Measurements from ENCODE around the gene GPRIN1.
A peak's percentile ranks its signal among the peaks of the same experiment; 100 is the strongest.

The GPRIN1 gene

DNA sequence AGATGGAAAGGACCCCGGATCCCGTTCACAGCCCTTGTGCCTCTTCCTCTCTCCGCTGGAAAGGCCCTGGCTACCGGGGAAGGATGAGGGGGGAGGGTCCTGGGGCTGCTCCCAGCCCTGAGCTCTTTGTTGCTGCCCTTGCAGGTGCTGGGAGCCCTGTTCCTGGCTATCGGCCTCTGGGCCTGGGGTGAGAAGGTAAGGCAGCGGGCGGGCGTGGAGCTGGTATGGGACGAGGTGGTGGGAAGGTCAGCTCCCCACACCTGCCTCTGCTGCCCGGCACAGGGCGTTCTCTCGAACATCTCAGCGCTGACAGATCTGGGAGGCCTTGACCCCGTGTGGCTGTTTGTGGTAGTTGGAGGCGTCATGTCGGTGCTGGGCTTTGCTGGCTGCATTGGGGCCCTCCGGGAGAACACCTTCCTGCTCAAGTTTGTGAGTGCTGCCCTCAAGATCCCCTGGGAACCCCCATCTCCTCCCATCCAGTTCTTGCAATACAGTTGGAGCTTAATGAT lies 41.6 kb upstream of the GPRIN1 start:
- Histone ChIP-seq H2BK120ac (ENCODE audit: low read depth, low read length) (no peak overlapping the region), H3K9ac (ENCODE audit: low read length) (no peak overlapping the region), H3K27me3 (ENCODE audit: control insufficient read depth in 1 of 2, insufficient read depth in 1 of 2, low read length in 2 of 2) (no peaks in the 10 kb centered on the region), H2AK5ac (ENCODE audit: low read length, severe bottlenecking) (no peak overlapping the region), H2BK15ac (ENCODE audit: low read depth, poor library complexity, severe bottlenecking) (no peak overlapping the region), H3K36me3 (ENCODE audit: control insufficient read depth in 1 of 2, insufficient read depth in 2 of 2, low read depth in 1 of 2, low read length in 2 of 2) (peaks cover 40 to 52% of the 10 kb centered on the region in 2 experiments), H2BK12ac (ENCODE audit: low read length in 2 of 2) (no peak overlapping the region), H3K4ac (ENCODE audit: low read depth in 1 of 2, low read length in 2 of 2) (no peak overlapping the region), H3K27ac (ENCODE audit: low read length, poor library complexity, severe bottlenecking) (no peak overlapping the region), H4K91ac (ENCODE audit: low read length) (no peak overlapping the region), H3K9me3 (ENCODE audit: control insufficient read depth, low read length) (no peaks in the 10 kb centered on the region), H3K4me3 (ENCODE audit: insufficient read depth in 1 of 2, low read depth in 1 of 2, low read length in 2 of 2) (no peak overlapping the region), H4K8ac (ENCODE audit: low read length) (no peak overlapping the region), H2AFZ (ENCODE audit: low read depth, low read length) (no peak overlapping the region), H3K4me1 (ENCODE audit: control insufficient read depth, insufficient read depth, low read depth, low read length) (peaks cover 31% of the 10 kb centered on the region), H3K23ac (ENCODE audit: low read length in 2 of 2) (no peak overlapping the region), H3K18ac (ENCODE audit: low read depth in 1 of 2, low read length in 2 of 2) (no peak overlapping the region), H2BK5ac (ENCODE audit: low read depth, low read length, poor library complexity, severe bottlenecking) (no peak overlapping the region), H3K79me1 (replicated peaks; ENCODE audit: low read length, poor library complexity, severe bottlenecking) (peaks cover 39% of the 10 kb centered on the region), H3K4me2 (ENCODE audit: low read length, poor library complexity, severe bottlenecking) (no peak overlapping the region), H3K14ac (ENCODE audit: low read length in 2 of 2) (no peak overlapping the region)
- WGBS: 92% methylated on average over 17 of the region's 17 CpGs
- DNase-seq: no peak

DNA sequence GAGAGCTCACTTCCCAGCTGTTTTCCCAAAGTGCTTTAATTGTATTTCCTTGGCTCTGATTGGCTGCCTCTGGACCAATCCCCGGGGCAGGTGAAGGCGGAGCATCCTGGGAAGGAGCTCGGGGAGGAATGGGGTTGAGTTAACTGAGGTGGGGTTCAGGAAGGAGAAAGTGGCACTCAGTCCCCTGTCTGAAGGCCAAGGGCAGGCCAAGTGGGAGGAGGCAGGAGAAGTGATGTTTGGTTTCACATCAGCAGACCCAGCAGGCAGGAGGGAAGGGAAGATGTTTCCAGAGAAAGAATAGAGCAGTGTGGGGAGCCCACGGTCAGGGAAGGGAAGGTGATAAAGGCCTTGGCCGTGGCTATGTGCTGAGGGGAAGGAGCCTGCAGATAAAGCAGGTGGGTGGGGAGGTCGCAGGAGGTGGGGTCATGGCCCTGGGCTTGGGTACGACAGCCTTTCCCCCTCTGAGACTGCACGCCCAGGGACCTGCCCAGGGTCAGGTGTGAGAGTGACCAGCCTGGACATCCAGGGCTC lies 40.5 kb upstream of the GPRIN1 start:
- no peak overlapping the region for H3K4ac ChIP-seq (ENCODE audit: low read depth in 1 of 2, low read length in 2 of 2)
- H3K4me1 ChIP-seq (ENCODE audit: control insufficient read depth, insufficient read depth, low read depth, low read length): peaks cover 34% of the 10 kb centered on the region
- H4K8ac ChIP-seq (ENCODE audit: low read length): no peak overlapping the region
- H2AK5ac ChIP-seq (ENCODE audit: low read length, severe bottlenecking): no peak overlapping the region
- H3K9ac ChIP-seq (ENCODE audit: low read length): no peak overlapping the region
- DNase-seq: no peak
- H2BK15ac ChIP-seq (ENCODE audit: low read depth, poor library complexity, severe bottlenecking): no peak overlapping the region
- 85% methylated on average over 8 of the region's 8 CpGs for WGBS
- no peak overlapping the region for H2AFZ ChIP-seq (ENCODE audit: low read depth, low read length)
- H3K27me3 ChIP-seq (ENCODE audit: control insufficient read depth in 1 of 2, insufficient read depth in 1 of 2, low read length in 2 of 2): no peaks in the 10 kb centered on the region
- no peak overlapping the region for H4K91ac ChIP-seq (ENCODE audit: low read length)
- H2BK5ac ChIP-seq (ENCODE audit: low read depth, low read length, poor library complexity, severe bottlenecking): no peak overlapping the region
- no peaks in the 10 kb centered on the region for H3K9me3 ChIP-seq (ENCODE audit: control insufficient read depth, low read length)
- no peak overlapping the region for H3K27ac ChIP-seq (ENCODE audit: low read length, poor library complexity, severe bottlenecking)
- no peak overlapping the region for H2BK120ac ChIP-seq (ENCODE audit: low read depth, low read length)
- H3K23ac ChIP-seq (ENCODE audit: low read length in 2 of 2): no peak overlapping the region
- H3K79me1 ChIP-seq (replicated peaks; ENCODE audit: low read length, poor library complexity, severe bottlenecking): peaks cover 39% of the 10 kb centered on the region
- H3K4me2 ChIP-seq (ENCODE audit: low read length, poor library complexity, severe bottlenecking): no peak overlapping the region
- H3K18ac ChIP-seq (ENCODE audit: low read depth in 1 of 2, low read length in 2 of 2): no peak overlapping the region
- no peak overlapping the region for H3K4me3 ChIP-seq (ENCODE audit: insufficient read depth in 1 of 2, low read depth in 1 of 2, low read length in 2 of 2)
- no peak overlapping the region for H3K14ac ChIP-seq (ENCODE audit: low read length in 2 of 2)
- H3K36me3 ChIP-seq (ENCODE audit: control insufficient read depth in 1 of 2, insufficient read depth in 2 of 2, low read depth in 1 of 2, low read length in 2 of 2): peaks cover 29 to 41% of the 10 kb centered on the region in 2 experiments
- no peak overlapping the region for H2BK12ac ChIP-seq (ENCODE audit: low read length in 2 of 2)

DNA sequence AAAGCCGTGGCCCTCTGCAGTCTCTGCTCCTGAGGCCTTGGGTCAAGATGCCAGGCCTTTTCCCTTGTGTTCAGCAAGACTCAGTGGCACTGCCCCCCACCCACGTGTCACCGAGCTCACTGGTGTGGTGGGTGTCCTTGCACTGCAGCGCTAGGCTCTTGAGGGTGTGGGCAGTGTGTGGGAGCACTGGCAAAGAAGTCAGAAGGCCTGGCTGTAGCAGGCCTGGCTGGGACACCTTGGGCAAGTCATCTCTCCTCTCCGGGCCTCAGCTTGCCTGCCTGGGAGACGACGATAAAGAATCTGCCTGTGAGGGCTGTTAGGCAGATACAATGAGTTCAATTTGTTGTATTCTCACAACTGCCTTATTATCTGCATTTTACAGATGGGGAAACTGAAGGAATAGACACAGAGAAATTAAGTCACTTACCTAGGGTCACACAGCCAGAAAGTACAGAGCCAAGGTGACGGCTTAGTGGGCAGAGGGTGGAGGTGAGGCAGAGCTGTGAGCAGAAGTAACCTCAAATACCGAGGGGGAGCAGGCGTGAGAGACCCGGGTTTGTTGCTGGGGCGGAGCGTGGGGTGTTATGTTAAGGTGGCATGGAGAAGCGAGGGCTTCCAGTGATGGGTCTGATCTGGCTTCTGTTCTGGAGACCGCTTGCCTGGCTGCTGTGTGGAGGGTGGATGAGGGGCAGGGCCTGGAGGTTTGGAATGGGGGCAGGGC lies 38.7 kb upstream of the GPRIN1 start:
- peak overlapping the region; percentile 0 to 16 for H3K4ac ChIP-seq (ENCODE audit: low read depth in 1 of 2, low read length in 2 of 2)
- H3K4me1 ChIP-seq (ENCODE audit: control insufficient read depth, insufficient read depth, low read depth, low read length): peaks cover 35% of the 10 kb centered on the region
- no peak overlapping the region for H2AK5ac ChIP-seq (ENCODE audit: low read length, severe bottlenecking)
- H2BK15ac ChIP-seq (ENCODE audit: low read depth, poor library complexity, severe bottlenecking): no peak overlapping the region
- H3K4me3 ChIP-seq (ENCODE audit: insufficient read depth in 1 of 2, low read depth in 1 of 2, low read length in 2 of 2): peak overlapping the region; percentile 77 to 93
- no peak overlapping the region for H2BK5ac ChIP-seq (ENCODE audit: low read depth, low read length, poor library complexity, severe bottlenecking)
- no peaks in the 10 kb centered on the region for H3K27me3 ChIP-seq (ENCODE audit: control insufficient read depth in 1 of 2, insufficient read depth in 1 of 2, low read length in 2 of 2)
- no peaks in the 10 kb centered on the region for H3K9me3 ChIP-seq (ENCODE audit: control insufficient read depth, low read length)
- H3K14ac ChIP-seq (ENCODE audit: low read length in 2 of 2): peak overlapping the region in 1 of 2 experiments; percentile 14
- WGBS: 89% methylated on average over 13 of the region's 15 CpGs
- no peak overlapping the region for H2BK12ac ChIP-seq (ENCODE audit: low read length in 2 of 2)
- H3K79me1 ChIP-seq (replicated peaks; ENCODE audit: low read length, poor library complexity, severe bottlenecking): peaks cover 35% of the 10 kb centered on the region
- H4K91ac ChIP-seq (ENCODE audit: low read length): no peak overlapping the region
- DNase-seq: no peak
- H3K18ac ChIP-seq (ENCODE audit: low read depth in 1 of 2, low read length in 2 of 2): peak overlapping the region in 1 of 2 experiments; percentile 85
- H3K27ac ChIP-seq (ENCODE audit: low read length, poor library complexity, severe bottlenecking): no peak overlapping the region
- H2BK120ac ChIP-seq (ENCODE audit: low read depth, low read length): no peak overlapping the region
- H3K23ac ChIP-seq (ENCODE audit: low read length in 2 of 2): no peak overlapping the region
- H3K36me3 ChIP-seq (ENCODE audit: control insufficient read depth in 1 of 2, insufficient read depth in 2 of 2, low read depth in 1 of 2, low read length in 2 of 2): peaks cover 12 to 23% of the 10 kb centered on the region in 2 experiments
- peak overlapping the region; percentile 87 for H3K4me2 ChIP-seq (ENCODE audit: low read length, poor library complexity, severe bottlenecking)
- peak overlapping the region; percentile 95 for H3K9ac ChIP-seq (ENCODE audit: low read length)
- no peak overlapping the region for H2AFZ ChIP-seq (ENCODE audit: low read depth, low read length)
- H4K8ac ChIP-seq (ENCODE audit: low read length): no peak overlapping the region

DNA sequence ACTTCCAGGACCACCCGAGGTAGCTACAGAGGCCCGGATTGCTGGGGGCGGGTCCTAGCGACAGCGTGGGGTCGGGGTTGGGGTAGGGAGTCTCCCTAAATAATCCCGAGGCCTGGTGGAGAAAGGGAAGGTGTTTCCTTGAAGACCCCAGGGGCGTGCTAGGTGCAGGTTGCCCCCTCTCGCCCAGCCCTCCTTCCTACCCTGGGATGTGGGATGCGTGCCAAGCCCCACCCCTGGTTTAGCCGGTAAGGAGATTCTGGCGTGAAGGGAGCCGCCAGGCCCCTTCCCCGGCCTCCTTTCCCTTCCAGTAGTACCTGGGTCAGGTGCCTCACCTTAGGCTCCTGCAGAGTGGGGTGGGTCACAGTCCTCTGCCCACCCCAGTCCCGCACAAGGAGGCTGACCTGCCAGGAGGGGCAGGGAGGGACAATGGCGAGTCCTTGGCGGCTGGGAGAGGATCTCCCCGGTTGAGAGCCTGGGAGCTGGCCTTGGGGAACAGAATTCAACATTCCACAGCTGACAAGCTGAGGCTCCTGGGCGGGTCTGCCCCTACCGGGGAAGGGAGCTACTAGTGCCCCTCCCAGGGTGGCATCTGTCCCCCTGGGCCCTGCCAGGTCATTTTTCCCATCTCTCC lies 38.0 kb upstream of the GPRIN1 start:
- 25% methylated on average over 18 of the region's 20 CpGs for WGBS
- H3K4ac ChIP-seq (ENCODE audit: low read depth in 1 of 2, low read length in 2 of 2): peak overlapping the region; percentile 16 to 95
- no peaks in the 10 kb centered on the region for H3K27me3 ChIP-seq (ENCODE audit: control insufficient read depth in 1 of 2, insufficient read depth in 1 of 2, low read length in 2 of 2)
- peaks cover 33% of the 10 kb centered on the region for H3K4me1 ChIP-seq (ENCODE audit: control insufficient read depth, insufficient read depth, low read depth, low read length)
- H3K4me2 ChIP-seq (ENCODE audit: low read length, poor library complexity, severe bottlenecking): peak overlapping the region; percentile 87
- peak overlapping the region; percentile 77 to 93 for H3K4me3 ChIP-seq (ENCODE audit: insufficient read depth in 1 of 2, low read depth in 1 of 2, low read length in 2 of 2)
- peak overlapping the region; percentile 95 for H3K9ac ChIP-seq (ENCODE audit: low read length)
- H2BK15ac ChIP-seq (ENCODE audit: low read depth, poor library complexity, severe bottlenecking): peak overlapping the region; percentile 86
- no peak overlapping the region for H2BK12ac ChIP-seq (ENCODE audit: low read length in 2 of 2)
- H3K9me3 ChIP-seq (ENCODE audit: control insufficient read depth, low read length): no peaks in the 10 kb centered on the region
- peak overlapping the region in 1 of 2 experiments; percentile 94 for H3K14ac ChIP-seq (ENCODE audit: low read length in 2 of 2)
- no peak overlapping the region for H2BK5ac ChIP-seq (ENCODE audit: low read depth, low read length, poor library complexity, severe bottlenecking)
- H2BK120ac ChIP-seq (ENCODE audit: low read depth, low read length): no peak overlapping the region
- H3K36me3 ChIP-seq (ENCODE audit: control insufficient read depth in 1 of 2, insufficient read depth in 2 of 2, low read depth in 1 of 2, low read length in 2 of 2): peaks cover 5 to 18% of the 10 kb centered on the region in 2 experiments
- peak overlapping the region; percentile 95 for H4K8ac ChIP-seq (ENCODE audit: low read length)
- peak overlapping the region; percentile 85 for H3K18ac ChIP-seq (ENCODE audit: low read depth in 1 of 2, low read length in 2 of 2)
- no peak overlapping the region for H2AK5ac ChIP-seq (ENCODE audit: low read length, severe bottlenecking)
- H3K27ac ChIP-seq (ENCODE audit: low read length, poor library complexity, severe bottlenecking): no peak overlapping the region
- H3K79me1 ChIP-seq (replicated peaks; ENCODE audit: low read length, poor library complexity, severe bottlenecking): peaks cover 35% of the 10 kb centered on the region
- DNase-seq: peak; percentile 29
- H2AFZ ChIP-seq (ENCODE audit: low read depth, low read length): no peak overlapping the region
- no peak overlapping the region for H3K23ac ChIP-seq (ENCODE audit: low read length in 2 of 2)
- peak overlapping the region; percentile 71 for H4K91ac ChIP-seq (ENCODE audit: low read length)
